HEK293 (cell line): ENCODE data around the gene PNMA6F.

Experiments used
- CTCF ChIA-PET: fragments of 350-600 bp; formaldehyde crosslinking; extraction: SDS; loops from one replicate; lab custom pipeline; 2021; ENCODE audit warnings: antibody characterized with exemption; lab: Yijun Ruan, JAX
- POLR2A ChIA-PET: fragments of 300-600 bp; formaldehyde crosslinking; extraction: SDS; loops from one replicate; lab custom pipeline; 2020; ENCODE audit warnings: antibody characterized with exemption, inconsistent platforms; lab: Yijun Ruan, JAX
- H3K27ac ChIP-seq: fragments of 200-500 bp; sonication (Bioruptor generic); 2 replicates; pipeline ENCODE4 v1.5.1; 2014; ENCODE audit warnings: low read depth, low read length, control low read depth, inconsistent platforms; ENCODE audit errors: extremely low read depth
- H3K36me3 ChIP-seq, 2 experiments: fragments of 200-500 bp in 1 of 2; sonication (Bioruptor generic) in 1 of 2; 1 replicate in 1 of 2; 2 replicates in 1 of 2; pipeline ENCODE4 v1.5.1; 2014 to 2017; ENCODE audit warnings: inconsistent platforms in 2 of 2, low read length in 2 of 2; ENCODE audit not compliant: control insufficient read depth in 2 of 2, insufficient read depth in 1 of 2
- H3K4me1 ChIP-seq: fragments of 200-500 bp; sonication (Bioruptor generic); 2 replicates; pipeline ENCODE4 v1.5.1; 2014; ENCODE audit warnings: mild to moderate bottlenecking, low read length, inconsistent platforms; ENCODE audit not compliant: control insufficient read depth, insufficient read depth
- H3K4me3 ChIP-seq: 2 replicates; pipeline ENCODE4 v1.5.1; 2011; ENCODE audit warnings: low read depth, mild to moderate bottlenecking, control low read depth, low read length, moderate library complexity
- H3K9me3 ChIP-seq: fragments of 200-500 bp; sonication (Bioruptor generic); 2 replicates; pipeline ENCODE4 v1.5.1; 2014; ENCODE audit warnings: low read depth, low read length, inconsistent platforms; ENCODE audit not compliant: control insufficient read depth, insufficient read depth
- GLI2 ChIP-seq: fragments of 450-650 bp; formaldehyde crosslinking; IDR thresholded peaks from 2 replicates; pipeline ENCODE4; 2017; ENCODE audit warnings: missing biosample characterization, missing genetic modification characterization, low read depth, borderline replicate concordance
- GLIS1 ChIP-seq: fragments of 450-650 bp; formaldehyde crosslinking; IDR thresholded peaks from 2 replicates; pipeline ENCODE4 v1.5.1; 2016; ENCODE audit warnings: missing biosample characterization, missing genetic modification characterization
- SCRT1 ChIP-seq: fragments of 450-650 bp; formaldehyde crosslinking; IDR thresholded peaks from 2 replicates; pipeline ENCODE4 v1.5.1; 2016; ENCODE audit warnings: missing biosample characterization, missing genetic modification characterization, borderline replicate concordance
- SCRT2 ChIP-seq: fragments of 450-650 bp; formaldehyde crosslinking; IDR thresholded peaks from 2 replicates; pipeline ENCODE4 v1.5.1; 2016; ENCODE audit warnings: missing biosample characterization, missing genetic modification characterization
- TRIM28 ChIP-seq: IDR thresholded peaks from 2 replicates; pipeline ENCODE4 v1.6.1; 2011; ENCODE audit warnings: low read length, control low read depth, borderline replicate concordance
- ZBTB48 ChIP-seq: fragments of 450-650 bp; formaldehyde crosslinking; IDR thresholded peaks from 2 replicates; pipeline ENCODE4 v1.5.1; 2016; ENCODE audit warnings: missing biosample characterization, missing genetic modification characterization
- ZFP69B ChIP-seq: fragments of 450-650 bp; formaldehyde crosslinking; IDR thresholded peaks from 2 replicates; pipeline ENCODE4 v1.5.1; 2016; ENCODE audit warnings: missing biosample characterization, missing genetic modification characterization
- ZNF10 ChIP-seq: fragments of 450-650 bp; formaldehyde crosslinking; IDR thresholded peaks from 2 replicates; pipeline ENCODE4 v1.5.1; 2017; ENCODE audit warnings: missing biosample characterization, missing genetic modification characterization
- ZNF501 ChIP-seq: fragments of 450-650 bp; formaldehyde crosslinking; IDR thresholded peaks from 2 replicates; pipeline ENCODE4 v1.5.1; 2016; ENCODE audit warnings: missing biosample characterization, missing genetic modification characterization
- ZNF514 ChIP-seq: fragments of 450-650 bp; formaldehyde crosslinking; IDR thresholded peaks from 2 replicates; pipeline ENCODE4 v1.5.1; 2016; ENCODE audit warnings: missing biosample characterization, missing genetic modification characterization
- ZNF521 ChIP-seq: fragments of 450-650 bp; formaldehyde crosslinking; IDR thresholded peaks from 2 replicates; pipeline ENCODE4 v1.5.1; 2017; ENCODE audit warnings: missing biosample characterization, mild to moderate bottlenecking, missing genetic modification characterization
- ZNF530 ChIP-seq: fragments of 450-650 bp; formaldehyde crosslinking; IDR thresholded peaks from 2 replicates; pipeline ENCODE4 v1.5.1; 2016; ENCODE audit warnings: low read depth, missing biosample characterization, missing genetic modification characterization
- ZNF549 ChIP-seq: fragments of 450-650 bp; IDR thresholded peaks from 2 replicates; pipeline ENCODE4 v1.5.1; 2018; ENCODE audit warnings: missing biosample characterization, missing genetic modification characterization, mild to moderate bottlenecking, inconsistent platforms, moderate library complexity
- ZNF600 ChIP-seq: fragments of 450-650 bp; formaldehyde crosslinking; IDR thresholded peaks from 2 replicates; pipeline ENCODE4 v1.5.1; 2016; ENCODE audit warnings: missing biosample characterization, missing genetic modification characterization
- ZNF677 ChIP-seq: fragments of 450-650 bp; IDR thresholded peaks from 2 replicates; pipeline ENCODE4 v1.5.0; 2018; ENCODE audit warnings: missing biosample characterization, mild to moderate bottlenecking, missing genetic modification characterization, moderate library complexity
- ZNF76 ChIP-seq: fragments of 450-650 bp; formaldehyde crosslinking; IDR thresholded peaks from 2 replicates; pipeline ENCODE4; 2016; ENCODE audit warnings: low read depth, missing biosample characterization, missing genetic modification characterization, borderline replicate concordance
- ZNF776 ChIP-seq: fragments of 450-650 bp; formaldehyde crosslinking; IDR thresholded peaks from 2 replicates; pipeline ENCODE4 v1.5.0; 2017; ENCODE audit warnings: missing biosample characterization, missing genetic modification characterization, borderline replicate concordance
- ZNF837 ChIP-seq: fragments of 450-650 bp; formaldehyde crosslinking; IDR thresholded peaks from 2 replicates; pipeline ENCODE4 v1.5.1; 2016; ENCODE audit warnings: missing biosample characterization, missing genetic modification characterization
- ZSCAN30 ChIP-seq: fragments of 450-650 bp; IDR thresholded peaks from 2 replicates; pipeline ENCODE4 v1.5.1; 2018; ENCODE audit warnings: missing biosample characterization, mild to moderate bottlenecking, missing genetic modification characterization, moderate library complexity
- ZXDB ChIP-seq: fragments of 450-650 bp; formaldehyde crosslinking; IDR thresholded peaks from 2 replicates; pipeline ENCODE4 v1.5.1; 2016; ENCODE audit warnings: missing biosample characterization, missing genetic modification characterization
- TF ChIP-seq, protein P1 (sequence below): fragments of 450-650 bp; formaldehyde crosslinking; IDR thresholded peaks from 2 replicates; pipeline ENCODE4 v1.5.1; 2016; ENCODE audit warnings: missing biosample characterization, missing genetic modification characterization, low read depth
- TF ChIP-seq, protein P2 (sequence below): fragments of 450-650 bp; formaldehyde crosslinking; optimal IDR thresholded peaks from 2 replicates; pipeline ENCODE3; 2016; ENCODE audit warnings: missing biosample characterization, mild to moderate bottlenecking, missing genetic modification characterization

The PNMA6F gene

DNA sequence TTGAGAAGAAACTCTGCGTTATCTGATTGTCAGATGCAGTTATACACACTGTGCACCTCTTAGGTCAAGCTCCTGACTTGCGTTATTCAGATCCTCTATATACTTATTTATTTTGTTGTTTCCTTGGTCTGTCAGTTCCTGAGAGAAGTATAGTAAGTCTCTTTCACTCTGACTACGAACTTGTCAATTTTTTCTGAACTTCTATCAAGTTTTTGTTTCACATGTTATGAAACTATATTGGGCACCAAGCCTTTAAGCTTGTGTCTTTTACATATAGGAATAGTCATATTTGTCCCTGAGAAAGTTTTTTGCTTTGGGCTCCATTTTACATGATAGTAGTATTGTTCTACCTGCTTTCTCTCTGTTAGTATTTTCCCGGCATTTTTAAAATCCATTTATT, 44.1 kb upstream of the PNMA6F start:
- Histone ChIP-seq H3K36me3 (no peaks in the 10 kb centered on the region), H3K9me3 (no peaks in the 10 kb centered on the region), H3K27ac (no peak overlapping the region)
- POLR2A ChIA-PET = no interaction called here
- TF ChIP-seq ZFP69B (tag by site-specific recombination) (no peak), ZNF76 (no peak), ZNF501 (no peak), ZNF776 (tag by site-specific recombination) (no peak), ZNF549 (tag by site-specific recombination) (no peak), ZNF837 (tag by site-specific recombination) (no peak), ZNF521 (tag by site-specific recombination) (no peak), ZSCAN30 (tag by site-specific recombination) (no peak), ZBTB48 (no peak), GLI2 (no peak), ZXDB (tag by site-specific recombination) (no peak), GLIS1 (tag by site-specific recombination) (no peak), ZNF514 (no peak), TRIM28 (no peak), ZNF530 (tag by site-specific recombination) (no peak)
- TF ChIP-seq, protein P1, sequence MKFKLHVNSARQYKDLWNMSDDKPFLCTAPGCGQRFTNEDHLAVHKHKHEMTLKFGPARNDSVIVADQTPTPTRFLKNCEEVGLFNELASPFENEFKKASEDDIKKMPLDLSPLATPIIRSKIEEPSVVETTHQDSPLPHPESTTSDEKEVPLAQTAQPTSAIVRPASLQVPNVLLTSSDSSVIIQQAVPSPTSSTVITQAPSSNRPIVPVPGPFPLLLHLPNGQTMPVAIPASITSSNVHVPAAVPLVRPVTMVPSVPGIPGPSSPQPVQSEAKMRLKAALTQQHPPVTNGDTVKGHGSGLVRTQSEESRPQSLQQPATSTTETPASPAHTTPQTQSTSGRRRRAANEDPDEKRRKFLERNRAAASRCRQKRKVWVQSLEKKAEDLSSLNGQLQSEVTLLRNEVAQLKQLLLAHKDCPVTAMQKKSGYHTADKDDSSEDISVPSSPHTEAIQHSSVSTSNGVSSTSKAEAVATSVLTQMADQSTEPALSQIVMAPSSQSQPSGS = no peak
- TF ChIP-seq, protein P2, sequence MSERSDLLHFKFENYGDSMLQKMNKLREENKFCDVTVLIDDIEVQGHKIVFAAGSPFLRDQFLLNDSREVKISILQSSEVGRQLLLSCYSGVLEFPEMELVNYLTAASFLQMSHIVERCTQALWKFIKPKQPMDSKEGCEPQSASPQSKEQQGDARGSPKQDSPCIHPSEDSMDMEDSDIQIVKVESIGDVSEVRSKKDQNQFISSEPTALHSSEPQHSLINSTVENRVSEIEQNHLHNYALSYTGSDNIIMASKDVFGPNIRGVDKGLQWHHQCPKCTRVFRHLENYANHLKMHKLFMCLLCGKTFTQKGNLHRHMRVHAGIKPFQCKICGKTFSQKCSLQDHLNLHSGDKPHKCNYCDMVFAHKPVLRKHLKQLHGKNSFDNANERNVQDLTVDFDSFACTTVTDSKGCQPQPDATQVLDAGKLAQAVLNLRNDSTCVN (tag by site-specific recombination) = no peak
- TF ChIP-seq, all 188 proteins: peak for 0
- Histone ChIP-seq H3K4me3 (no peak overlapping the region), H3K4me1 (no peaks in the 10 kb centered on the region; the same call in 1 of the 2 replicates)
- CTCF ChIA-PET = interaction anchor here (0.5 to 0.8 kb wide), 3 partner anchors 32 to 1184 kb away, joined by 3 to 4 read pairs (median 3); no protein-coding TSS in a partner anchor

DNA sequence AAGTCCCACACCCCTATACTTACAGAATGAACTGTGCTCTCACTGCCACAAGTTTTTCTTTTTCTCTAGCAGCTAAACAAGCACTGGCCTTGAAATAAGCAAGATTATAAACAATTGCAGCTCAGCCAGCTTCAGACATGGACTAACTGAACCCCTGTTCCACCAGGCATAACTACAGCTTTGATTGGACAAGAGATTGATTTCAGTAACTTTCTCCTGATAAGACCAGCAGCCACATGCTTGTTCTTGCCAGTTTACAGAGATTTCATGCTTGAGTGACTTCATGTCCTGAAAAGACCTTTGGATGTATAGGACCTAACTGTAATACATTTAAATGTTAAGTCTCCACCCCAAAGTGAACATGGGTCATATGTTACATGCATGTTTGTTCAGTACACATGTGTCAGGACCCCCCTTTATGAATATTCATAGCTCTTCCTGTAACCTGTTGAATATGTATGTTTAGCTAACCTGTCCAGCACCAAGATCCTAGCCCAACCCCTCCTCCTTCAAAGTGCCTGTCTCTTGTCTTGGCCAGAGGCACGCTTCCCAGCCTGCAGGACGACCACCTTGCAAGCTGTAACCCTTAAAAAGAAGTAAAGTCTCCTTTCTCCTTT, 40.3 kb upstream of the PNMA6F start:
- H3K4me3 ChIP-seq = no peak overlapping the region
- TF ChIP-seq SCRT1 = peak; percentile 86; the same call in 1 of the 2 replicates
- 0 out of 2 replicates have a peak, but pooled peaks have one; percentile 63 for TF ChIP-seq ZSCAN30 (tag by site-specific recombination)
- peak; percentile 20; the same call in 1 of the 2 replicates for TF ChIP-seq ZNF677
- no peak for TF ChIP-seq ZNF600 (tag by site-specific recombination)
- TF ChIP-seq ZNF10 = 0 out of 2 replicates have a peak, but pooled peaks have one; percentile 26
- TF ChIP-seq SCRT2 (tag by site-specific recombination) = peak; percentile 93
- POLR2A ChIA-PET = interaction anchor here (1.5 kb wide), 1 partner anchor 16 kb away, joined by 4 read pairs; no protein-coding TSS in a partner anchor
- H3K4me1 ChIP-seq = no peaks in the 10 kb centered on the region; the same call in 1 of the 2 replicates
- H3K9me3 ChIP-seq = no peaks in the 10 kb centered on the region
- CTCF ChIA-PET = interaction anchor here (0.6 to 1.3 kb wide), 4 partner anchors 9 to 329 kb away, joined by 3 to 4 read pairs (median 3); no protein-coding TSS in a partner anchor
- no peaks in the 10 kb centered on the region for H3K36me3 ChIP-seq
- H3K27ac ChIP-seq = no peak overlapping the region
